Aorta (tissue), 5 donors: ENCODE results near the gene GDNF. TPM values are rescaled to one million over a fixed set of nuclear protein-coding genes. Genes with fewer than 3 reads are reported as not detected.

Experiments used
- ATAC-seq: fragments of 200-7000 bp; cut with Tn5 transposase; one replicate; pipeline ENCODE4 v1.9.1; 2022; ENCODE audit warnings: moderate library complexity; ENCODE audit not compliant: low FRiP score
- DNase-seq, 2 donors: peaks; one replicate each; pipeline ENCODE4 v3.0.0-alpha.2; 2020
- H3K27ac ChIP-seq, 2 donors: one replicate each; pipeline ENCODE4 v1.5.1; 2013; ENCODE audit warnings: low read length in 2 of 2, mild to moderate bottlenecking in 2 of 2, moderate library complexity in 2 of 2, control low read depth in 1 of 2, inconsistent platforms in 1 of 2, low read depth in 1 of 2
- H3K27me3 ChIP-seq, 2 donors: one replicate each; pipeline ENCODE4 v1.6.1; 2013; ENCODE audit warnings: control low read depth in 1 of 2, low read length in 1 of 2, mild to moderate bottlenecking in 1 of 2, moderate library complexity in 1 of 2; ENCODE audit not compliant: insufficient read depth in 2 of 2, control insufficient read depth in 1 of 2
- H3K36me3 ChIP-seq, 2 donors: one replicate each; pipeline ENCODE4 v1.6.1; 2013; ENCODE audit warnings: control low read depth in 1 of 2, low read length in 1 of 2, mild to moderate bottlenecking in 1 of 2; ENCODE audit not compliant: insufficient read depth in 2 of 2, control insufficient read depth in 1 of 2
- H3K4me1 ChIP-seq, 2 donors: one replicate each; pipeline ENCODE4 v1.6.1; 2013; ENCODE audit warnings: low read length in 2 of 2, control low read depth in 1 of 2, mild to moderate bottlenecking in 1 of 2, moderate library complexity in 1 of 2; ENCODE audit not compliant: insufficient read depth in 2 of 2, control insufficient read depth in 1 of 2
- H3K4me3 ChIP-seq, 2 donors: one replicate each; pipeline ENCODE4 v1.5.1; 2013; ENCODE audit warnings: low read length in 2 of 2, control low read depth in 1 of 2, mild to moderate bottlenecking in 1 of 2
- H3K9me3 ChIP-seq: one replicate; pipeline ENCODE4 v1.6.1; 2013; ENCODE audit warnings: mild to moderate bottlenecking, low read length; ENCODE audit not compliant: control insufficient read depth
- WGBS, 2 donors: extraction: QIAGEN DNeasy Blood & Tissue Kit; methylation state at CpG; one replicate each; pipeline ENCODE4 v1.1.7; 2013; 5-methylcytosine and 5-hydroxymethylcytosine counted together
- intact Hi-C, 2 donors: fragments of 100-400 bp; cut with DNase I; formaldehyde crosslinking; loops; one replicate each; pipeline versions ENCODE4 v1.14.2 to v1.15.0; 2022
- long read RNA-seq, 2 donors: library from polyadenylated mRNA; unstranded; transcript quantifications; one replicate each; pipeline ENCODE4 v2.0.0, GENCODE V29; 2020 to 2021
- polyA plus RNA-seq, 2 donors: library from polyadenylated mRNA; stranded (reverse); fragments of 200-250 nt; gene quantifications; one replicate each; pipeline ENCODE4 v1.2.3, GENCODE V29; 2013
- total RNA-seq, 2 donors: library from RNA; stranded (reverse); fragmentation: NEBNext Ultra II Directional; extraction: Animal tissue kit (Norgen Biotek cat#: 25700); gene quantifications; one replicate each; pipeline ENCODE4 v1.2.1, GENCODE V29; 2021
- donor health status: healthy with polysubstance abuse.
- donor health status: Bipolar disorder and iron deficiency.
- donor health status: DM: no; HTN: no; CAD: no.
- donor health status: DM: no; HTN: no; CAD: no.
- donor health status: DM: yes; HTN: yes; CAD: no.

The GDNF gene, protein sequence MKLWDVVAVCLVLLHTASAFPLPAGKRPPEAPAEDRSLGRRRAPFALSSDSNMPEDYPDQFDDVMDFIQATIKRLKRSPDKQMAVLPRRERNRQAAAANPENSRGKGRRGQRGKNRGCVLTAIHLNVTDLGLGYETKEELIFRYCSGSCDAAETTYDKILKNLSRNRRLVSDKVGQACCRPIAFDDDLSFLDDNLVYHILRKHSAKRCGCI
- total RNA-seq (under 1 TPM in 1 of 2 donors, not detected in 1; 0.24 TPM), polyA plus RNA-seq (not detected)
- long read RNA-seq, donor 1: 0 reads
- long read RNA-seq, donor 2: 0 reads

DNA sequence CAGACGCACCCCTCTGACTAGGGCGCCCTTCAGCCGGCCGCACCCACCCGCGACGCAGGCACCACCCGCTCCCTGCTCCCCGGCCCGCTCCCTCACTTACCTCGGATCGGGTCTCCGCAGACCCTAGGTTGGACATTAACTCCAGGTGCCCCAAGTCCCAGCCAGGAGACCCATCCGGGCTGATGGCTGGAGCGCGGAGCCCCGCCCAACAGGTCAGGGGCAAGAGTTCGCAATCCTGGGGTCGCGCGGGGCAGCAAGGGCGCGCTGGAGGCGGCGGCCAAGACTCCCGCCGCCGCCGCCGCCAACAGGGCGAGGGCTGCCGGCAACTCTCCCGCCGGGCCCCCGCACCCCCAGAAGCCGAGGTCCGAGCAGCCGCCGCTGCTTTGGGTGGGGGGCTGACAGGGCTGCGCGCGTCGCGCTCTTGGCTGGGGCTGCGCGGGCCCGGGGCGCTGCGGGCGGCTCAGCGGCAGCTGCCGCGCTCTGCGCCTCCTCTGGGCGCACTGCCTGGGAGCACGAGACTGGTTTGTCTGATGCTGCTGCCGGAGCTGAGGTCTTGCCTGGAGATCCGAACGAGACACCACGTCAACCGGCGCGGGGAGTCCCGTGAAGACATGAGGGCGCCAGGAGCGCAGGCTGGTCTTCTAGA, at the start of gene GDNF:
GDNF (minus strand) TSS at position 635 of the 646 bp plus-strand sequence. CDS start 5,245 bp downstream, outside the sequence.
- ATAC-seq: peak; percentile 17
- Histone ChIP-seq H3K27me3 (no peaks in the 10 kb centered on the region), H3K4me1 (peaks cover 0 to 2% of the 10 kb centered on the region in 2 donors), H3K9me3 (no peaks in the 10 kb centered on the region), H3K27ac (no peak within 1 kb of the TSS), H3K36me3 (no peaks in the 10 kb centered on the region), H3K4me3 (peak within 1 kb of the TSS; percentile 47 to 55)
- 1% methylated on average over 57 to 66 of the region's 66 CpGs for WGBS, 2 donors
- DNase-seq: peak in 1 of 2 donors; percentile 79
- intact Hi-C loops: no loop called here

DNA sequence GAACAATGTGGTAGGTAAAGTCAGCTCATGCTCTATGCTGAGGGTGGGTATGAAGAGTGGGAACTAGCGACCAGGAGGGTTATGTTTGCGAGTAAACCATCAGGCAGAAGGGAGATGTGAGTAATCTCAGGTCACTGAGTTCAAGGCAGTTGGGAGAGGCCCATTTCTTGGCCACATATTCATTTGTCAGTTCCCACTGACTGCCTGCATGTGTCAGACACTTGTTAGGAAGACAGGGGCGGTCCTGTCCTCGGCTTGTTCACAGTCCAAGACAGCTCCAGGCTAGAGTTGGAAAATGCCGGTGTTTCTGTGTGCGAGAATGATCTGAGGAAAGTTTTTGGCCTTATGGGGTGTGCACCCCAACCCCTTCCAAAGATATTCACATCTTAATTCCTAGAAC, 48.6 kb upstream of the GDNF start:
- Histone ChIP-seq H3K36me3 (no peaks in the 10 kb centered on the region), H3K27ac (no peak overlapping the region), H3K4me1 (no peaks in the 10 kb centered on the region), H3K4me3 (no peak overlapping the region), H3K27me3 (peaks cover 0 to 3% of the 10 kb centered on the region in 2 donors), H3K9me3 (no peaks in the 10 kb centered on the region)
- no peak for DNase-seq
- 89 to 91% methylated on average over 6 of the region's 6 CpGs for WGBS, 2 donors
- ATAC-seq: no peak
- intact Hi-C loops: no loop called here

DNA sequence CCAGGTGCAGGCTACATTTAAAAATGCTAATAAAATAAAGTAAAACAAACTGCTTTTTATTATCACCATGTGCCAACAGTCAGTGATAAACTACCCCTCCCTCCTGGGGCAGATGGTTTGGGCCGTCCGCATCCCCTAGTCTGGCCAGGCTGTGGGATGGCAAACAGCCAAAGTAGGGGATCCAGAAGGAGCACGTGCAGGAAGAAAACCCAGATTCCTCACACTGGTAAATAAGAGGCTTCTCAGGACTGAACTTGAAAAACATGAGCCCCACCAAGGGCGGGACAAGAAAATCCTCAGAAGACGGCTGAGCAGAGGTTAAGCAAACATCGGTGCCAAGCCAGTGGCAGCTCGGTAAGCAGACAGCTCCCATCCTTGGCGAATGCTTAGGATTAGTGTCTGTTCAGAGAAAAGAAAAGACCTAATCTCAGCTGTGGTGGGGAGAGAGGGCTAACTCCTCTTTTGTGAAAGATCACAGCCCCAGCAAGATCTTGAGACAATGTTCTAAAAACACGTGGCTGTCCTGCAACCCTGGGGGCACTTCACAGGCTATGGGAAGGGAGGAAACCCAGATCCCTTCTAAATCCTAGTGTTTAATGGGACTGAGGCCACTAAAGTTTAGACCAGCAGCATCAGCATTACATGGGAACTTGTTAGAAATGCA, 46.5 kb upstream of the GDNF start:
- DNase-seq (no peak), ATAC-seq (no peak)
- intact Hi-C loops: no loop called here
- H3K36me3 ChIP-seq: no peaks in the 10 kb centered on the region
- H3K9me3 ChIP-seq: no peaks in the 10 kb centered on the region
- H3K4me3 ChIP-seq: no peak overlapping the region
- no peak overlapping the region for H3K27ac ChIP-seq
- H3K27me3 ChIP-seq: no peaks in the 10 kb centered on the region
- 26 to 30% methylated on average over 9 of the region's 9 CpGs for WGBS, 2 donors
- H3K4me1 ChIP-seq: no peaks in the 10 kb centered on the region

DNA sequence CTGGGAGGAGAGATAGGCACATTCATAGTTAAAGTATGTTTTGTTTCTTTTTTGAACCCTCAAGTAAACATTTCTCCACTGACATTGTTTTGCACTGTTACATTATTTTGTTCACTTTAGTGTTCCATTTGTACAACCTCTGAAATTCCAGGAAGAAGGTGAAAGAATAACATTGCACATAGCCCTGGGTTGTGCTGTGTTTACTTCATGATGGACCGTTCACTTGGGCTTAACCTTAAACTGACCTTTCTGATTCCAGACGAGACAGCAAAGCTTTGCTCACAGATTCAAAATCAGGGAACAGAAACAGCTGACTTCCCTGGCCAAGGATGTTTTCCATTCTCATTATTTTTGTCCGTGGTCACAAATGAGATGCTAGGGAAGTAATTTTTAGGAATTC, 42.8 kb upstream of the GDNF start:
- 5 to 9% methylated on average over 3 of the region's 3 CpGs for whole genome bisulfite sequencing, 2 donors
- Histone ChIP-seq H3K9me3 (peaks cover 2% of the 10 kb centered on the region), H3K27me3 (no peaks in the 10 kb centered on the region), H3K36me3 (no peaks in the 10 kb centered on the region), H3K4me3 (no peak overlapping the region), H3K27ac (no peak overlapping the region), H3K4me1 (no peaks in the 10 kb centered on the region)
- DNase-seq (no peak), ATAC-seq (no peak)
- intact Hi-C loops: no loop called here

DNA sequence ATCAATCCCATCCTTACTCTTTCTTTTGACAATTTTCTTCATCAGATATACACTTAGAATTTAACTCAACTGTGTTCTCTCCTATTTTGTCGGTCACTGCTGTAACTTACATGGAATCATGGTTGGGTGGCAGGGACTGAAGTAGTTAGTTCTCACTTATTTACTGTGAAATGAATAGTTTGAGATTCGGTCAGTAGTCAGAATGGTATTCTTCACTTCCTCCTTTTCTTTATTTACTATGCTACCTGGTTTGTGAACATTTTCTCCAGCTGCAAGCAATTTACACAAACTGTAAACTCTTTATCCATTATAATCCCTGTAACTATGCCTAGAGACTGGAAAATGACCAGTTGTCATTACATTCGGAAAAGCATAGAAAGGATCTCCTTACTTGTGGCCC, 41.5 kb upstream of the GDNF start:
- intact Hi-C loops: no loop called here
- H3K9me3 ChIP-seq: peaks cover 2% of the 10 kb centered on the region
- no peak for ATAC-seq
- H3K4me3 ChIP-seq: no peak overlapping the region
- H3K36me3 ChIP-seq: no peaks in the 10 kb centered on the region
- DNase-seq: no peak
- 90 to 93% methylated on average over 3 of the region's 3 CpGs for WGBS, 2 donors
- H3K4me1 ChIP-seq: no peaks in the 10 kb centered on the region
- no peak overlapping the region for H3K27ac ChIP-seq
- no peaks in the 10 kb centered on the region for H3K27me3 ChIP-seq

DNA sequence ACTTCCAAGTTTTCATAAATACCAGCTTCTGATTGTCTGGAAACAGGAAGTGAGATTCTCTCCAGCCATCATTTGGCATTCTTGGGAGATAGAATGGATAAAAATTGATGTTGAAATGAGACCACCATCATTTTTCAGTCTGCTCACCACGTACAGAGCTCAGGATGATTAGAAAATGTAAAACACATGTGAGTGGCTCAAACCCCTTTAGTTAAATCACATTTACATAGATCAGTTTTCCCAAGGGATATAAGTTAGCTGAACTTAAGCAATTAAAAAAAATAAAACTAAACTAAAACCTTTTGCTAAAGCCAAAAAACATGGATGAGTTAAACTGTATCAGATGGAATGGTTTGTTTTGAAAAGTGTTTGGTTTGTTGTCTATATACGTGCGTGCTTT, 37.1 kb upstream of the GDNF start:
- Histone ChIP-seq H3K36me3 (no peaks in the 10 kb centered on the region), H3K4me3 (no peak overlapping the region), H3K27me3 (no peaks in the 10 kb centered on the region), H3K4me1 (no peaks in the 10 kb centered on the region), H3K9me3 (peaks cover 2% of the 10 kb centered on the region), H3K27ac (no peak overlapping the region)
- 51 to 64% methylated on average over 3 of the region's 3 CpGs for WGBS, 2 donors
- intact Hi-C loops: no loop called here
- ATAC-seq: no peak
- no peak for DNase-seq

DNA sequence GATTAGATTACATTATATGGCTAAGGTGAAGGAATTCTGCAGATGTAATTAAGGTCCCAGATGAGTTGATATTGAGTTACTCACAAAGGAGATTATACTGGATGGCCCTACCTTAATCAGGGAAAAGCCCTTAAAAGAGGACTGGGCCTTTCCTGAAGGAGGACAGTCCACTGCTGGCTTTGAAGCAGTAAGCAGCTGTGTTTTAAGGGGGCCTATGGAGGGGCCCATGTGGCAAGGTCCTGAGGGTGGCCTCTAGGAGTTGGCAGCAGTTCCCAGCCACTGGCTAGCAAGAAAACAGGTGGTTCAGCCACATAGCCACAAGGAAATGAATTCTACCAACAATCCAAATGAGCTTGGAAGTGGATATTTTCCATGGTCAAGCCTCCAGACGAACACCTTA, 36.4 kb upstream of the GDNF start:
- DNase-seq (no peak), ATAC-seq (no peak)
- Histone ChIP-seq H3K9me3 (peaks cover 2% of the 10 kb centered on the region), H3K4me1 (no peaks in the 10 kb centered on the region), H3K36me3 (no peaks in the 10 kb centered on the region), H3K27me3 (no peaks in the 10 kb centered on the region), H3K27ac (no peak overlapping the region), H3K4me3 (no peak overlapping the region)
- 84 to 97% methylated on average over 1 of the region's 1 CpG for WGBS, 2 donors
- intact Hi-C loops: no loop called here

DNA sequence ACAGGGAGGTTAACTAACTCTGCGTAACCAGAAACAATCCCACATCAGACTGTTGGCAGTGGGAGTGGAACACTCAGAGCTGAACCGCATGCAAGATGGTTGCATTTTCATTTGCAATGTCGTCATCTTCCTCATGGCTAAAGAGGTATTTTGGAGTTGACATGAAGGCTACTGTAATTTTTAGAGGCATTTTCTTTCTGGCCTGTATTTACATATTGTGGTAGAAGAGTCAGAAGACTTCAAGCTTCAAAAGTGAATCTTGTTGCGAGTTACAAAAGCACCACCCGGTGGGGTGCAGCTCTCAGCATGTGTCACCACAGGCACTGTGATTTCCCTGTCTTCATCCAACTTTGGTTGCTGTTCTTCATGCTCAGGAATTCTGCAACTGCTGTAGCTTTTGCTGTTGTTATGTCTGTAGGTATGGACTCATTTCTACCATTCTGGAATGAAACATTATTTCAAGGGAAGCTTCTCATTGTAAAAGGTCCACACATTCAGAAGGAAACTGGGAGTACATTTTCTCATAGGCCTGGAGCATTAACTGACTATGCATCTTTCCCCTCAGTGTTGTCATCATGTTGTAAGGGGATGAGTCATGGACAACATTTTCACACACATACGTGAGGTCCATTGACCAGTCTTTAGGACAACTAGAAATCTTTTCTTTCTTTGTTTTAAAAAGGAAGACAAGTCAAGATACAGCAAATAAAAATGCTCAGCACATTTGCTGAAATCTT, 35.4 kb upstream of the GDNF start:
- intact Hi-C loops: no loop called here
- peaks cover 2% of the 10 kb centered on the region for H3K9me3 ChIP-seq
- WGBS, 2 donors: 72% methylated on average over 6 of the region's 6 CpGs
- ATAC-seq (no peak), DNase-seq (no peak)
- H3K36me3 ChIP-seq: no peaks in the 10 kb centered on the region
- H3K4me1 ChIP-seq: no peaks in the 10 kb centered on the region
- no peak overlapping the region for H3K4me3 ChIP-seq
- no peaks in the 10 kb centered on the region for H3K27me3 ChIP-seq
- H3K27ac ChIP-seq: no peak overlapping the region
